Gastroesophageal sphincter (tissue), 4 donors: ENCODE results near the gene LPCAT1. TPM values are rescaled to one million over a fixed set of nuclear protein-coding genes. Genes with fewer than 3 reads are reported as not detected.

ENCODE experiments used
- ATAC-seq: fragments of 150-250 bp; one replicate; pipeline ENCODE4 v1.9.1; 2016; ENCODE audit warnings: mild to moderate bottlenecking, moderate library complexity
- H3K27ac ChIP-seq, 4 donors: fragments of 200-600 bp; sonication (generic) in 3 of 4; 1 replicate in 3 of 4; 2 replicates in 1 of 4; pipeline ENCODE4 v1.5.1; 2016 to 2019
- H3K27me3 ChIP-seq: fragments of 200-600 bp; sonication (generic); one replicate; pipeline ENCODE4 v1.5.1; 2019
- H3K36me3 ChIP-seq, 2 donors: fragments of 200-600 bp; sonication (generic); one replicate each; pipeline ENCODE4 v1.5.1; 2019; ENCODE audit warnings: control low read depth in 1 of 2
- H3K4me1 ChIP-seq, 3 donors: fragments of 200-600 bp; sonication (generic); 1 replicate in 2 of 3; 2 replicates in 1 of 3; pipeline ENCODE4 v1.5.1; 2016 to 2019; ENCODE audit warnings: control low read depth in 2 of 3
- H3K4me3 ChIP-seq, 2 donors: fragments of 200-600 bp; sonication (generic); one replicate each; pipeline ENCODE4 v1.5.1; 2019; ENCODE audit warnings: mild to moderate bottlenecking in 1 of 2, moderate library complexity in 1 of 2
- H3K9me3 ChIP-seq, 3 donors: fragments of 200-600 bp; sonication (generic); one replicate each; pipeline ENCODE4 v1.5.1; 2017 to 2019; ENCODE audit warnings: control low read depth in 2 of 3
- CTCF ChIP-seq, 4 experiments: fragments of 200-600 bp in 2 of 4; fragments of 450-650 bp in 2 of 4; sonication (generic) in 1 of 4; IDR thresholded peaks; one replicate each; pipeline ENCODE4 v1.5.1; 2017 to 2019; ENCODE audit warnings: antibody characterized with exemption in 4 of 4, mild to moderate bottlenecking in 2 of 4, moderate library complexity in 2 of 4
- EP300 ChIP-seq: sonication (generic); formaldehyde crosslinking; IDR thresholded peaks from one replicate; pipeline ENCODE4 v1.6.1; 2017; ENCODE audit warnings: antibody characterized with exemption, mild to moderate bottlenecking
- POLR2A ChIP-seq, 2 donors: fragments of 450-650 bp; IDR thresholded peaks; one replicate each; pipeline ENCODE4 v1.6.1; 2017; ENCODE audit warnings: antibody characterized with exemption in 2 of 2, mild to moderate bottlenecking in 2 of 2, moderate library complexity in 1 of 2
- POLR2AphosphoS5 ChIP-seq: sonication (generic); formaldehyde crosslinking; IDR thresholded peaks from one replicate; pipeline ENCODE4 v1.6.1; 2017; ENCODE audit warnings: antibody characterized with exemption
- WGBS, 2 donors: methylation state at CpG; one replicate each; pipeline ENCODE4 v1.1.5; 2018; ENCODE audit warnings: low coverage in 1 of 2; 5-methylcytosine and 5-hydroxymethylcytosine counted together
- total RNA-seq, 4 donors: library from RNA; depleted of rRNA; stranded (reverse); fragments of >200 nt; gene quantifications; one replicate each; pipeline ENCODE4 v1.1.0, GENCODE V29; 2016

Gene LPCAT1
- total RNA-seq, 4 donors from 2014 or later = 20.3 to 52.6 (median 31.8) TPM

DNA sequence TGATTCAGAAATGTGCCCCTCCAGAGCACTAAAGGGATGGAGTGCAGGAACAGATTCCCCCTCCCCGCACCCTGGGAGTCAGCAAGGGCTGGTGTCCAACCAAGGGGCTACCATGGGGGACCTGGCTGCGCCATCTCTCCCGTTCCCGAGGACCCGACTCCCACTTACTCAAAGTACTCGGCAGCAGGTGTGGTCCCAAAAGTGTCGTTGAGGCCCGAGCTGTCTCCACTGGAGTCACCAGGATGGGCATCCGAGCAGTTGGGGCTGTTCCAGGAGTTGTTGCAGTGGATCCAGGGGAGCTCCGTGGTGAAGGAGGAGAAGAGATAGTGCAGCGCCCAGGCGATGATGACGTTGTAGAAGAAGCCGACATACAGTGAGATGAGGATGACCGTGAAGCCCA lies 91.5 kb downstream of the LPCAT1 start:
- Histone ChIP-seq H3K4me3 (no peak overlapping the region), H3K27ac (no peak overlapping the region), H3K4me1 (no peaks in the 10 kb centered on the region), H3K36me3 (no peaks in the 10 kb centered on the region), H3K27me3 (peaks cover 14% of the 10 kb centered on the region), H3K9me3 (peaks cover 0 to 57% (median 0%) of the 10 kb centered on the region in 3 donors)
- 93% methylated on average over 3 of the region's 15 CpGs; no CpG with 5 or more reads in 1 of the 2 donors for WGBS, 2 donors
- no peak for ATAC-seq
- TF ChIP-seq POLR2A (IDR thresholded peaks at IDR 0.05) (no peak), POLR2AphosphoS5 (no peak), CTCF (IDR thresholded peaks at IDR 0.05) (no peak), EP300 (no peak)

DNA sequence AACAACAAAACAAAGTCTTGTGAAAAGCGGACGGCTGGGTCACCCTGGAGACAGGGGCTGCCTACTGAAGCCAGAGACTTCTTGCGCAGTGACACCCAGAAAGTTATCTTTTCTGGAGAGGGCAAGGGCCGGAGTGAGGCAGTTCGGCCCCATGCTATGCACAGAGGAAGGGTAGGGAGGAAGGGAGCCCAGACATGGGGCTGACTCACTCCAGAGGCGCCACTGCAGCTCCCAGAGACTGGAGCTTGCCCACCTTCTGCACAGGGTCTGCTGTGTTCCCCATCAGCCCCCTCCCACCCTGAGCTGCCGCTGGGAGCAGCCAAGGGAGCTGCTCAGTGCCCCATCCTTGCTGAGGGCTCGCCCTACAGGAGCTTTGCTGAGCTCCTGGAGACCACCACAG lies 91.9 kb downstream of the LPCAT1 start:
- Histone ChIP-seq H3K36me3 (no peaks in the 10 kb centered on the region), H3K27ac (no peak overlapping the region), H3K9me3 (peaks cover 0 to 61% (median 0%) of the 10 kb centered on the region in 3 donors), H3K4me1 (no peaks in the 10 kb centered on the region), H3K27me3 (peaks cover 11% of the 10 kb centered on the region), H3K4me3 (no peak overlapping the region)
- WGBS, 2 donors = 48 to 75% methylated on average over 2 of the region's 8 CpGs
- ATAC-seq = no peak
- TF ChIP-seq EP300 (no peak), POLR2AphosphoS5 (no peak), POLR2A (IDR thresholded peaks at IDR 0.05) (no peak), CTCF (IDR thresholded peaks at IDR 0.05) (no peak)

GRCh38 chr5:1431021-1431811 lies 92.5 kb downstream of the LPCAT1 start:
- ATAC-seq = peak; percentile 25
- Histone ChIP-seq H3K4me1 (no peaks in the 10 kb centered on the region), H3K27me3 (peaks cover 5% of the 10 kb centered on the region), H3K27ac (no peak overlapping the region), H3K4me3 (no peak overlapping the region), H3K36me3 (no peaks in the 10 kb centered on the region), H3K9me3 (peaks cover 0 to 68% (median 0%) of the 10 kb centered on the region in 3 donors)
- 84 to 87% methylated on average over 3 to 15 of the region's 33 CpGs for WGBS, 2 donors
- no peak for TF ChIP-seq EP300
- no peak for TF ChIP-seq CTCF (IDR thresholded peaks at IDR 0.05)

DNA sequence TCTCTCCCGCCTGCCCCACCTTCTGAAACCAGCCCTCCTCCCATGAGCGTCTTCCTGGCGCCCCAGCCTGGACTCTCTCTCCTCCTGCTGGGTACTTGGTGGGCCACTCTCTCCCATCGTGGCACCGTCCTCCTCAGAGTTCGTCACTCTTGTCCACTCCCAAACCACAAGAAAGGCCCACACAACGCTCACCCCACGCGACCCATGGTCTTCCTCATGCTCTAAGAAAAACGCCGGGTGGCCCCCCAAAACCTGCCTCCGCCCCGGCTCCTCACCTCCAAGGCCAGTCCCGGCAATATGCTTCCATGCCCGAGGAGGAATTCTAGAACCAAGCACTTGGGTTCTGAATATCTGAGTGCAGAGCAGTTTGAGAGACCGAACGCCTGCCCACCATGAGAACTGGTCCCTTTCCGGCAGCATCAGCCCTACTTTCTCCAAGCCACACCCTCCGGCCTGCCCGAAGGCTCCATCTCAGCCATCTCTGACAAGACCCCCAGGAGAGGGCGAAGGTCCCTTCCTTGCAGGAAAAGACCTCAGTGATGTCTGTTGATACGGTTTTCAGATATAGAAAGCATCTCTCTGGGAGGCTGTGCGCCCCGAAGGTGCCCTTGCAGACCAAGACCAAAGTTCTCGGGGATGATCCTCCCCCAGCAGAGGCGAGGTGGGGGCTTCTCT lies 93.5 kb downstream of the LPCAT1 start:
- Histone ChIP-seq H3K27me3 (no peaks in the 10 kb centered on the region), H3K9me3 (peaks cover 0 to 74% (median 0%) of the 10 kb centered on the region in 3 donors), H3K36me3 (no peaks in the 10 kb centered on the region), H3K27ac (no peak overlapping the region), H3K4me3 (no peak overlapping the region), H3K4me1 (no peaks in the 10 kb centered on the region)
- TF ChIP-seq POLR2A (IDR thresholded peaks at IDR 0.05) (no peak), POLR2AphosphoS5 (no peak), CTCF (IDR thresholded peaks at IDR 0.05) (no peak), EP300 (no peak)
- 60 to 70% methylated on average over 1 to 8 of the region's 26 CpGs for WGBS, 2 donors
- no peak for ATAC-seq

DNA sequence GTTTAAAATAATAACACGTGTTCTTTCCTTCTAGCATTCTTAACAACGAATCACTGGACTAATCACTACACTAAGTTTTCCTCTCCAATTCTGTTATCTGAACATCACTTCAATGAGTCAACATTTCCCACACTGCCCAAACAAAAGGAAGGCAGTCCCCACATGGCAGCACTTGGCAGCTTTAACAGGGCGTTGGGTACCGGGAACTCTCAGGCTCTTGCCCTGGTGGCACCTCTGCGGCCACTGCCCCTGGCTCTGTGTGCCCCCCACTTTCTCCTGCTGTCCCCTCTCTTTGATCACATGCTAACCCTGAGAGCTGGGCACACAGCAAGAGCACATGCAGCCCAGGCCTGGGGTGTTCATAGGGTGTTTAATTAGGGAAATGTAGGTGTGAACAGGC lies 94.3 kb downstream of the LPCAT1 start:
- 97 to 100% methylated on average over 4 to 5 of the region's 5 CpGs for WGBS, 2 donors
- TF ChIP-seq POLR2AphosphoS5 (no peak), CTCF (IDR thresholded peaks at IDR 0.05) (no peak), EP300 (no peak), POLR2A (IDR thresholded peaks at IDR 0.05) (no peak)
- H3K27ac ChIP-seq = no peak overlapping the region
- H3K27me3 ChIP-seq = peaks cover 5% of the 10 kb centered on the region
- H3K4me1 ChIP-seq = no peaks in the 10 kb centered on the region
- H3K9me3 ChIP-seq = peaks cover 0 to 82% (median 0%) of the 10 kb centered on the region in 3 donors
- no peak overlapping the region for H3K4me3 ChIP-seq
- H3K36me3 ChIP-seq = no peaks in the 10 kb centered on the region
- ATAC-seq = no peak
